ENCODE results near the gene NTRK1.

Gene NTRK1

GRCh38 chr1:156884560-156885184 lies 24.0 kb downstream of the NTRK1 start:
- H3K27ac ChIP-seq: no peak overlapping the region
- no peak for TF ChIP-seq CTCF (conservative IDR thresholded peaks at IDR 0.05; ENCODE audit: low read depth)
- no peak for DNase-seq (ENCODE audit: low spot score)
- POLR2A ChIA-PET (ENCODE audit: low non-redundant PET): interaction anchor here (0.6 kb wide), 1 partner anchor 13 kb away, joined by 10 read pairs; no protein-coding TSS in a partner anchor
- CTCF ChIA-PET: interaction anchor here (0.7 to 1.3 kb wide), 2 partner anchors 27 to 43 kb away, joined by 3 to 5 read pairs; no protein-coding TSS in a partner anchor

GRCh38 chr1:156885314-156885713 lies 24.6 kb downstream of the NTRK1 start:
- no peak overlapping the region for H3K27ac ChIP-seq
- DNase-seq (ENCODE audit: low spot score): no peak
- TF ChIP-seq CTCF (conservative IDR thresholded peaks at IDR 0.05; ENCODE audit: low read depth): no peak
- POLR2A ChIA-PET (ENCODE audit: low non-redundant PET): no interaction called here
- CTCF ChIA-PET: no interaction called here

DNA sequence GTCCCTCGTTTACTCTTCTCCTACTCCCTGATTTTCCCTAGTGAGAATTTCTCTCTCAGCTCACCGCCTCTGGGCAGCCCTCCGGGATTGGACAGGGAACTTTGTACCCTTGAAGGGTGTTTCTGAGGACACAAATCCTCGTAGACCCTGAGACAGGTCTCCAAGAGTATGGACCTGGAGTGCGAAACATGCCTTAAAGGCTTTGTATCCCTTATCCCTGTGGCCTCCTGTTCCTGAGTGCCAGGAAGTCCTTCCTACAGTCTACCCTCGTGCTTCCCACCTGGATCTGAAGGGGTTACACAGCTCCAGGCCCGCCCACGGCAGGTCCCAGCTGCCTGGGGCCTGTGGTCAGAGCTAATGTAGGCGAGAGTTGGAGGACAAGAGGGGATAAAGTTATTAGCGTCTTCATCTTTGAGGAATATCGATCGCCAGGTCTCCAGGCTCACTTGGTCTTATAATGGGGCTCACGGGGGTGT lies 25.3 kb downstream of the NTRK1 start:
- no peak for TF ChIP-seq CTCF (conservative IDR thresholded peaks at IDR 0.05; ENCODE audit: low read depth)
- POLR2A ChIA-PET (ENCODE audit: low non-redundant PET): no interaction called here
- no peak overlapping the region for H3K27ac ChIP-seq
- DNase-seq (ENCODE audit: low spot score): no peak
- CTCF ChIA-PET: no interaction called here

- CTCF ChIA-PET: interaction anchor here (0.6 to 9.3 kb wide), 3 partner anchors 24 to 41 kb away, joined by 3 to 77 read pairs (median 6); partner anchors contain the start of gene NTRK1
- H3K27ac ChIP-seq: no peak overlapping the region
- TF ChIP-seq CTCF (conservative IDR thresholded peaks at IDR 0.05; ENCODE audit: low read depth): no peak
- no peak for DNase-seq (ENCODE audit: low spot score)
- POLR2A ChIA-PET (ENCODE audit: low non-redundant PET): no interaction called here
Measured at GRCh38 chr1:156886583-156887281, 26.1 kb downstream of the NTRK1 start.

DNA sequence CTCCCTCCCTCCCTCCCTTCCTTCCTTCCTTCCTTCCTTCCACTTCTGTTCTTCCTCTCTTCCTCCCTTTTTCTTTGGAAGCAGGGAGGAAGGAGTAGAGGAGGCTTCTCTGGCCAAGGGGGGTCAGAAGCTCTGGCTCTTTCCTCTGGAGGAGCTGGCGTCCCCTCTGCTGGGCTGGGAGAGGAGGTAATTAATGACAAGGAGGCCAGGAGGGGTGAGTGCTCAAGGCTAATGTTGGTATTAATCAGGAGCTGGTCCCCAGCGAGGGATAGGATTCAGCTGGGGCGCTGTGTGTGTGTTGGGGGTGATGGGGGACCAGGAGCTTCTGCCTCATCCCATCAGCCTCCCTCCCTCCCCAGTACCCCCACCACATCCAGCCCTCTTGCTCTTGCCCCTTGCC lies 26.7 kb downstream of the NTRK1 start:
- POLR2A ChIA-PET (ENCODE audit: low non-redundant PET): no interaction called here
- TF ChIP-seq CTCF (conservative IDR thresholded peaks at IDR 0.05; ENCODE audit: low read depth): no peak

GRCh38 chr1:156887734-156888133 lies 27.1 kb downstream of the NTRK1 start:
- CTCF ChIA-PET: interaction anchor here (0.6 to 9.3 kb wide), 4 partner anchors 26 to 267 kb away, joined by 3 to 77 read pairs (median 4); partner anchors contain the start of gene NTRK1
- POLR2A ChIA-PET (ENCODE audit: low non-redundant PET): no interaction called here
- TF ChIP-seq CTCF (conservative IDR thresholded peaks at IDR 0.05; ENCODE audit: low read depth): no peak
- DNase-seq (ENCODE audit: low spot score): no peak
- no peak overlapping the region for H3K27ac ChIP-seq

More for the DNA sequence above, 26.7 kb downstream of the NTRK1 start:
- CTCF ChIA-PET: interaction anchor here (0.7 to 9.3 kb wide), 3 partner anchors 25 to 40 kb away, joined by 3 to 77 read pairs (median 6); partner anchors contain the start of gene NTRK1
- H3K27ac ChIP-seq: no peak overlapping the region
- DNase-seq (ENCODE audit: low spot score): no peak
